HepG2 (cell line): ENCODE measurements around the gene NDUFB5. TPM values are rescaled to one million over a fixed set of nuclear protein-coding genes. Genes with fewer than 3 reads are reported as not detected.

Experiments
- BCL3 ChIP-seq: sonication (generic); formaldehyde crosslinking; IDR thresholded peaks from 2 replicates; pipeline ENCODE4 v1.5.1; 2020; ENCODE audit warnings: mild to moderate bottlenecking, missing genetic modification reagents, moderate library complexity
- CAMTA2 ChIP-seq: sonication (generic); formaldehyde crosslinking; IDR thresholded peaks from 2 replicates; pipeline ENCODE4 v1.4.0; 2020; ENCODE audit warnings: mild to moderate bottlenecking, missing genetic modification reagents, borderline replicate concordance
- ELF4 ChIP-seq: sonication (generic); formaldehyde crosslinking; IDR thresholded peaks from 2 replicates; pipeline ENCODE4 v1.5.0; 2020; ENCODE audit warnings: missing genetic modification reagents, mild to moderate bottlenecking, moderate library complexity, borderline replicate concordance
- ETV6 ChIP-seq: sonication (generic); formaldehyde crosslinking; conservative IDR thresholded peaks from 2 replicates; pipeline ENCODE4 v1.4.0; 2020; ENCODE audit warnings: missing genetic modification reagents
- FOXP4 ChIP-seq: sonication (generic); formaldehyde crosslinking; IDR thresholded peaks from 2 replicates; pipeline ENCODE4 v1.4.0; 2020; ENCODE audit warnings: missing genetic modification reagents
- HDAC1 ChIP-seq: sonication (generic); formaldehyde crosslinking; IDR thresholded peaks from 2 replicates; pipeline ENCODE4 v1.5.1; 2020; ENCODE audit warnings: mild to moderate bottlenecking, missing genetic modification reagents
- HNRNPK ChIP-seq: fragments of 200-400 bp; formaldehyde crosslinking; IDR thresholded peaks from 2 replicates; pipeline ENCODE4 v1.6.1; 2018; ENCODE audit warnings: low read length, low read depth, moderate library complexity, mild to moderate bottlenecking; ENCODE audit not compliant: poor library complexity, severe bottlenecking
- HOXA3 ChIP-seq: sonication (generic); formaldehyde crosslinking; IDR thresholded peaks from 2 replicates; pipeline ENCODE4 v1.5.0; 2020; ENCODE audit warnings: missing genetic modification reagents
- HOXA7 ChIP-seq: sonication (generic); formaldehyde crosslinking; IDR thresholded peaks from 2 replicates; pipeline ENCODE4 v1.8.1; 2022; ENCODE audit warnings: mild to moderate bottlenecking, missing genetic modification reagents, moderate library complexity
- KLF11 ChIP-seq: IDR thresholded peaks from 2 replicates; pipeline ENCODE4 v1.6.1; 2016; ENCODE audit warnings: missing compliant biosample characterization
- KLF15 ChIP-seq: sonication (generic); formaldehyde crosslinking; IDR thresholded peaks from 2 replicates; pipeline ENCODE4 v1.8.1; 2023; ENCODE audit warnings: borderline replicate concordance, mild to moderate bottlenecking, inconsistent platforms, missing genetic modification reagents, mixed read lengths
- MATR3 ChIP-seq: sonication (generic); formaldehyde crosslinking; IDR thresholded peaks from 2 replicates; pipeline ENCODE4 v1.4.0; 2020; ENCODE audit warnings: missing genetic modification reagents
- NFATC3 ChIP-seq: sonication (generic); formaldehyde crosslinking; IDR thresholded peaks from 2 replicates; pipeline ENCODE4 v1.5.1; 2020; ENCODE audit warnings: mild to moderate bottlenecking, missing genetic modification reagents
- NFYC ChIP-seq: IDR thresholded peaks from 2 replicates; pipeline ENCODE4 v1.6.1; 2016; ENCODE audit warnings: missing genetic modification reagents, missing compliant biosample characterization
- ONECUT2 ChIP-seq: sonication (generic); formaldehyde crosslinking; IDR thresholded peaks from 2 replicates; pipeline ENCODE4 v1.4.0; 2020; ENCODE audit warnings: missing genetic modification reagents
- PHF20 ChIP-seq: sonication (generic); formaldehyde crosslinking; IDR thresholded peaks from 2 replicates; pipeline ENCODE4 v1.5.0; 2020; ENCODE audit warnings: mild to moderate bottlenecking, missing genetic modification reagents
- PPARG ChIP-seq: conservative IDR thresholded peaks from 2 replicates; pipeline ENCODE4 v1.6.1; 2016; ENCODE audit warnings: missing biosample characterization, missing genetic modification reagents
- PTBP1 ChIP-seq: fragments of 200-400 bp; formaldehyde crosslinking; IDR thresholded peaks from 2 replicates; pipeline ENCODE4 v1.6.1; 2018; ENCODE audit warnings: low read length, low read depth; ENCODE audit not compliant: poor library complexity, severe bottlenecking
- THAP11 ChIP-seq: IDR thresholded peaks from 2 replicates; pipeline ENCODE4 v1.6.1; 2016; ENCODE audit warnings: missing biosample characterization, missing genetic modification reagents
- U2AF1 ChIP-seq: fragments of 200-400 bp; formaldehyde crosslinking; optimal IDR thresholded peaks from 2 replicates; pipeline ENCODE3; 2017; ENCODE audit warnings: mild to moderate bottlenecking, low read depth, low read length
- ZBTB7A ChIP-seq: sonication (generic); formaldehyde crosslinking; IDR thresholded peaks from 2 replicates; pipeline ENCODE4 v1.8.0; 2022; ENCODE audit warnings: mild to moderate bottlenecking, missing genetic modification reagents
- ZEB1 ChIP-seq: IDR thresholded peaks from 2 replicates; pipeline ENCODE4 v1.6.1; 2012; ENCODE audit warnings: mild to moderate bottlenecking, low read depth, inconsistent platforms; ENCODE audit not compliant: insufficient replicate concordance
- ZFP41 ChIP-seq: sonication (generic); formaldehyde crosslinking; IDR thresholded peaks from 2 replicates; pipeline ENCODE4 v1.4.0; 2020; ENCODE audit warnings: mild to moderate bottlenecking, missing genetic modification reagents, borderline replicate concordance
- ZNF17 ChIP-seq: sonication (generic); formaldehyde crosslinking; IDR thresholded peaks from 2 replicates; pipeline ENCODE4 v1.5.0; 2020; ENCODE audit warnings: mild to moderate bottlenecking, missing genetic modification reagents
- ZNF577 ChIP-seq: sonication (generic); formaldehyde crosslinking; IDR thresholded peaks from 2 replicates; pipeline ENCODE4 v1.4.0; 2020; ENCODE audit warnings: mild to moderate bottlenecking, low read depth, missing genetic modification reagents, borderline replicate concordance
- ZNF652 ChIP-seq: IDR thresholded peaks from 2 replicates; pipeline ENCODE4 v1.6.1; 2016; ENCODE audit warnings: low read depth, borderline replicate concordance
- ZNF766 ChIP-seq: sonication (generic); formaldehyde crosslinking; IDR thresholded peaks from 2 replicates; pipeline ENCODE4 v1.5.0; 2020; ENCODE audit warnings: missing genetic modification reagents, borderline replicate concordance
- ZSCAN20 ChIP-seq: sonication (generic); formaldehyde crosslinking; IDR thresholded peaks from 2 replicates; pipeline ENCODE4 v1.4.0; 2020; ENCODE audit warnings: missing genetic modification reagents, mild to moderate bottlenecking, borderline replicate concordance
- polyA plus RNA-seq, 8 experiments: library from polyadenylated mRNA; depleted of rRNA in 3 of 8; stranded (reverse) in 7 of 8; unstranded in 1 of 8; fragments of >200 nt; fragmentation: Illumina TruSeq in 4 of 8; extraction: Trizol in 4 of 8; gene quantifications; 2 replicates each; pipeline versions ENCODE4 v1.2.1 to v1.2.3, GENCODE V29; 2011 to 2016; ENCODE audit warnings: low read depth in 4 of 8, missing spikeins in 1 of 8, mixed read lengths in 1 of 8; ENCODE audit not compliant: insufficient read depth in 1 of 8
- total RNA-seq, 5 experiments: library from RNA; depleted of rRNA; stranded (reverse); fragments of >200 nt; fragmentation: Illumina TruSeq; extraction: Trizol; gene quantifications; 2 replicates each; pipeline ENCODE4 v1.2.3, GENCODE V29; 2016; ENCODE audit warnings: low read depth in 1 of 5

NDUFB5 gene
- total and polyA plus RNA-seq, 2 of the 13 experiments (the other 11 are each of a cell fraction or from before 2014, with no cell fraction given) = 43.3 to 120 TPM

GRCh38 chr3:179562591-179563270 is 41.9 kb upstream of the NDUFB5 start, which contains the start of gene ACTL6A (continued):
- TF ChIP-seq HOXA7 (no peak), U2AF1 (no peak), HOXA3 (CRISPR knock-in tag) (peak; percentile 53), ZFP41 (CRISPR knock-in tag) (no peak), HNRNPK (peak; percentile 87), ONECUT2 (CRISPR knock-in tag) (no peak), KLF11 (CRISPR knock-in tag) (0 out of 2 replicates have a peak, but pooled peaks have one; percentile 23), FOXP4 (CRISPR knock-in tag) (0 out of 2 replicates have a peak, but pooled peaks have one; percentile 25), BCL3 (no peak), ZSCAN20 (CRISPR knock-in tag) (no peak), HDAC1 (peak; percentile 20; the same call in 1 of the 2 replicates), ZNF766 (CRISPR knock-in tag) (no peak), NFYC (CRISPR knock-in tag) (peak; percentile 100), ZEB1 (no peak), ETV6 (CRISPR knock-in tag) (no peak), PTBP1 (no peak), ZNF577 (no peak), ZNF652 (no peak), ZNF17 (CRISPR knock-in tag) (no peak), PPARG (CRISPR knock-in tag) (peak; percentile 34; the same call in 1 of the 2 replicates), NFATC3 (CRISPR knock-in tag) (no peak), PHF20 (CRISPR knock-in tag) (peak; percentile 78), MATR3 (CRISPR knock-in tag) (no peak), THAP11 (peak; percentile 79), ELF4 (CRISPR knock-in tag) (0 out of 2 replicates have a peak, but pooled peaks have one; percentile 62), CAMTA2 (no peak), ZBTB7A (CRISPR knock-in tag) (no peak), KLF15 (CRISPR knock-in tag) (no peak)
